Measurements from ENCODE around the gene NFYA. TPM values are rescaled to one million over a fixed set of nuclear protein-coding genes. Genes with fewer than 3 reads are reported as not detected.

Gene NFYA
- total RNA-seq, 2 experiments from 2014 or later = 26.7 to 27.3 TPM

DNA sequence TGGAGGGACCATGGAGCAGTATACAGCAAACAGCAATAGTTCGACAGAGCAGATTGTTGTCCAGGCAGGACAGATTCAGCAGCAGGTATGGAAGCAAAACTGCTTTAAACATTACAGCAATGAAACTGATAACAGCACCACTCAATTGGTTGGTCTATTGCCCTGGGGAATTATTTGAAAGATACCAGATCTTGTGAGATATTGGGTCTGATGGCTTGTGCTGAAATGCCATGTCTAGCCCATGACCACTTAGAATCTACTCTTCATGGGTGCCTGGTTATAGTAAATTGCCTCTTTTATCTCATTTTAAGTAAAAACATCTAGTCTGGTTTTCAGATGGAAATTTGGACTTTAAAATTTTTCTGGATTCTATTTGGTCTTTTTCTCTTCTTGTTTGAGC, 6.3 kb downstream of the NFYA start:
- intact Hi-C loops (cut with DNase I, micrococcal nuclease) = loop anchor here in 1 of 2 experiments (5.0 to 10.0 kb wide), 2 partner anchors 238 to 1964 kb away; partner anchors contain the start of gene SAYSD1
- Histone ChIP-seq H3K27me3 (ENCODE audit: control insufficient read depth in 1 of 2, insufficient read depth in 2 of 2, low read length in 2 of 2) (no peaks in the 10 kb centered on the region), H3K27ac (ENCODE audit: low read depth in 1 of 2, low read length in 2 of 2) (no peak overlapping the region), H3K9me3 (ENCODE audit: control insufficient read depth in 1 of 2, insufficient read depth in 1 of 2, low read length in 2 of 2) (no peaks in the 10 kb centered on the region), H3K4me1 (ENCODE audit: insufficient read depth, low read length) (peaks cover 28% of the 10 kb centered on the region), H3K36me3 (ENCODE audit: insufficient read depth, low read length) (peaks cover 39% of the 10 kb centered on the region), H3K4me3 (ENCODE audit: low read length) (no peak overlapping the region)
- no peaks in the 10 kb centered on the region for H3K27me3 Mint-ChIP-seq
- ATAC-seq (ENCODE audit: poor library complexity) (no peak), DNase-seq (no peak)
- peak overlapping the region; percentile 84 for H3K27ac Mint-ChIP-seq
- peaks cover 58% of the 10 kb centered on the region for H3K36me3 Mint-ChIP-seq (ENCODE audit: low read depth)
- TF ChIP-seq, protein P1, sequence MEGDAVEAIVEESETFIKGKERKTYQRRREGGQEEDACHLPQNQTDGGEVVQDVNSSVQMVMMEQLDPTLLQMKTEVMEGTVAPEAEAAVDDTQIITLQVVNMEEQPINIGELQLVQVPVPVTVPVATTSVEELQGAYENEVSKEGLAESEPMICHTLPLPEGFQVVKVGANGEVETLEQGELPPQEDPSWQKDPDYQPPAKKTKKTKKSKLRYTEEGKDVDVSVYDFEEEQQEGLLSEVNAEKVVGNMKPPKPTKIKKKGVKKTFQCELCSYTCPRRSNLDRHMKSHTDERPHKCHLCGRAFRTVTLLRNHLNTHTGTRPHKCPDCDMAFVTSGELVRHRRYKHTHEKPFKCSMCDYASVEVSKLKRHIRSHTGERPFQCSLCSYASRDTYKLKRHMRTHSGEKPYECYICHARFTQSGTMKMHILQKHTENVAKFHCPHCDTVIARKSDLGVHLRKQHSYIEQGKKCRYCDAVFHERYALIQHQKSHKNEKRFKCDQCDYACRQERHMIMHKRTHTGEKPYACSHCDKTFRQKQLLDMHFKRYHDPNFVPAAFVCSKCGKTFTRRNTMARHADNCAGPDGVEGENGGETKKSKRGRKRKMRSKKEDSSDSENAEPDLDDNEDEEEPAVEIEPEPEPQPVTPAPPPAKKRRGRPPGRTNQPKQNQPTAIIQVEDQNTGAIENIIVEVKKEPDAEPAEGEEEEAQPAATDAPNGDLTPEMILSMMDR (IDR thresholded peaks at IDR 0.05) = no peak
- H3K9me3 Mint-ChIP-seq = no peaks in the 10 kb centered on the region
- no peak overlapping the region for H3K4me3 Mint-ChIP-seq
- CTCF ChIA-PET = no interaction called here
- POLR2A ChIA-PET = interaction anchor here (1.4 to 1.7 kb wide), 2 partner anchors 8 to 255 kb away, joined by 3 to 9 read pairs; no protein-coding TSS in a partner anchor
- H3K4me1 Mint-ChIP-seq (ENCODE audit: low read depth) = peaks cover 83% of the 10 kb centered on the region

GRCh38 chr6:41080621-41081020, 7.8 kb downstream of the NFYA start:
- peak overlapping the region; percentile 84 for H3K27ac Mint-ChIP-seq
- TF ChIP-seq, protein P1 (IDR thresholded peaks at IDR 0.05) = no peak
- DNase-seq (peak in 6 of 14 experiments; percentile 10 to 70 (median 50)), ATAC-seq (ENCODE audit: poor library complexity) (peak; percentile 86)
- peaks cover 54% of the 10 kb centered on the region for H3K36me3 ChIP-seq (ENCODE audit: insufficient read depth, low read length)
- ChIA-PET POLR2A (interaction anchor here (0.7 to 1.7 kb wide), 6 partner anchors 8 to 254 kb away, joined by 3 to 9 read pairs (median 4); partner anchors contain the start of genes NFYA, OARD1 and TREML2), CTCF (interaction anchor here (1.2 kb wide), 1 partner anchor 53 kb away, joined by 3 read pairs; no protein-coding TSS in a partner anchor)
- H3K27me3 ChIP-seq (ENCODE audit: control insufficient read depth in 1 of 2, insufficient read depth in 2 of 2, low read length in 2 of 2) = no peaks in the 10 kb centered on the region
- intact Hi-C loops (cut with DNase I, micrococcal nuclease) = no loop called here
- peak overlapping the region; percentile 35 for H3K4me3 ChIP-seq (ENCODE audit: low read length)
- H3K4me1 Mint-ChIP-seq (ENCODE audit: low read depth) = peaks cover 72% of the 10 kb centered on the region
- no peaks in the 10 kb centered on the region for H3K27me3 Mint-ChIP-seq
- no peaks in the 10 kb centered on the region for H3K9me3 ChIP-seq (ENCODE audit: control insufficient read depth in 1 of 2, insufficient read depth in 1 of 2, low read length in 2 of 2)
- peak overlapping the region; percentile 69 for H3K4me3 Mint-ChIP-seq
- peaks cover 16% of the 10 kb centered on the region for H3K4me1 ChIP-seq (ENCODE audit: insufficient read depth, low read length)
- peaks cover 72% of the 10 kb centered on the region for H3K36me3 Mint-ChIP-seq (ENCODE audit: low read depth)
- H3K27ac ChIP-seq (ENCODE audit: low read depth in 1 of 2, low read length in 2 of 2) = peak overlapping the region; percentile 10 to 69
- no peaks in the 10 kb centered on the region for H3K9me3 Mint-ChIP-seq

GRCh38 chr6:41083072-41083471, 10.3 kb downstream of the NFYA start:
- no peaks in the 10 kb centered on the region for H3K9me3 ChIP-seq (ENCODE audit: control insufficient read depth in 1 of 2, insufficient read depth in 1 of 2, low read length in 2 of 2)
- H3K27me3 ChIP-seq (ENCODE audit: control insufficient read depth in 1 of 2, insufficient read depth in 2 of 2, low read length in 2 of 2) = no peaks in the 10 kb centered on the region
- Mint-ChIP-seq H3K9me3 (no peaks in the 10 kb centered on the region), H3K4me3 (no peak overlapping the region), H3K36me3 (ENCODE audit: low read depth) (peaks cover 93% of the 10 kb centered on the region), H3K27ac (no peak overlapping the region), H3K27me3 (no peaks in the 10 kb centered on the region), H3K4me1 (ENCODE audit: low read depth) (peaks cover 64% of the 10 kb centered on the region)
- DNase-seq = no peak
- TF ChIP-seq, protein P1 (IDR thresholded peaks at IDR 0.05) = no peak
- intact Hi-C loops (cut with DNase I, micrococcal nuclease) = no loop called here
- peaks cover 74% of the 10 kb centered on the region for H3K36me3 ChIP-seq (ENCODE audit: insufficient read depth, low read length)
- no peak overlapping the region for H3K27ac ChIP-seq (ENCODE audit: low read depth in 1 of 2, low read length in 2 of 2)
- no peak for ATAC-seq (ENCODE audit: poor library complexity)
- ChIA-PET CTCF (no interaction called here), POLR2A (no interaction called here)
- H3K4me3 ChIP-seq (ENCODE audit: low read length) = no peak overlapping the region
- H3K4me1 ChIP-seq (ENCODE audit: insufficient read depth, low read length) = peaks cover 13% of the 10 kb centered on the region
